GM18951 (cell line): ENCODE data around the gene OTX1.

Experiments
- POLR2A ChIP-seq: IDR thresholded peaks from 4 replicates; pipeline ENCODE4 v1.6.1; 2011; ENCODE audit warnings: mild to moderate bottlenecking; ENCODE audit not compliant: insufficient read length, insufficient read depth; ENCODE audit errors: extremely low read depth
- in situ Hi-C: fragments of 300-500 bp; cut with MboI; formaldehyde crosslinking; loops from one replicate; pipeline ENCODE4 v1.12.0; 2022; ENCODE audit warnings: low sequenced_read_pairs, mixed read lengths, inconsistent platforms; ENCODE audit not compliant: unreplicated experiment

OTX1 gene

GRCh38 chr2:63086687-63087086, 36.1 kb downstream of the OTX1 start:
- in situ Hi-C loops = no loop called here
- no peak for TF ChIP-seq POLR2A

GRCh38 chr2:63092401-63092800, 41.8 kb downstream of the OTX1 start:
- TF ChIP-seq POLR2A = no peak
- in situ Hi-C loops = no loop called here

- in situ Hi-C loops = no loop called here
- TF ChIP-seq POLR2A = no peak
These were observed 42.2 kb downstream of the OTX1 start for GRCh38 chr2:63092857-63093256.

GRCh38 chr2:63093502-63093901, 42.9 kb downstream of the OTX1 start:
- no peak for TF ChIP-seq POLR2A
- in situ Hi-C loops = no loop called here

GRCh38 chr2:63096491-63096890, 45.9 kb downstream of the OTX1 start:
- in situ Hi-C loops = no loop called here

GRCh38 chr2:63099032-63099431, 48.4 kb downstream of the OTX1 start:
- no peak for TF ChIP-seq POLR2A
- in situ Hi-C loops = no loop called here

More at GRCh38 chr2:63096491-63096890, 45.9 kb downstream of the OTX1 start:
- no peak for TF ChIP-seq POLR2A

DNA sequence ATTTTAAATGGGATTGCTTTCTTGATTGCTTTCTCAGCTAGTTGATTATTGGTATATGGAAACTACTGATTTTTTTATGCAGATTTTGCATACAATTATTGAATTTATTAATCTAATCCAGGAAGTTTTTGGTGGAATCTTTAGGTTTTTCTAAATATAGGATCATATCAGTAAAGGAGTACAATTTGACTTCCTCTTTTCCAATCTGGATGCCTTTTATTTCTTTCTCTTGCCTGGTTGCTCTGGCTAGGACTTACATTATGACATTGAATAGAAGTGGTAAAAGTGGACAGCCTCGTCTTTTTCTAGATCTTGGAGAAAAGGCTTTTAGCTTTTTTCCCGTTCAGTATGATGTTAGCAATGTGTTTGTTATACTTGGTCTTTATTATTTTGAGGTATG, 51.3 kb downstream of the OTX1 start:
- in situ Hi-C loops = no loop called here
- TF ChIP-seq POLR2A = no peak

DNA sequence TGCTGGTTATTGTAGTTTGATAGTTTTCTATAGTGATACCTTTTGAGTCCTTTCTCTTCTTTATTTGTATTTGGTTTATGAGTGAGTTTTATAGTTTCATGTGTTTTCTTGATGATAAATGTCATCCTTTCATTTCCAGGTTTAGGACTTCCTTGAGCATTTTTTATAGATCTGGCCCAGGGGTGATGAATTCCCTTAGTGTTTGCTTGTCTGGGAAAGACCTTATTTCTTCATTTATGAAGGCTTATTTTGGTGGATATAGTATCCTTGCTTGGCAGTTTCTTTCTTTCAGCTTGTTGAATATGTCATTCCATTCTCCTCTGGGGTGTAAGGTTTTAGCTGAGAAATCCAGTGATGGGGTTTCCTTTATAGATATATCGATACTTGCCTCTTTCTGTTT, 53.9 kb downstream of the OTX1 start:
- TF ChIP-seq POLR2A = no peak
- in situ Hi-C loops = no loop called here
